NCI-H510A treated with DMSO at 0.1 percent for 48 hours (cell line): ENCODE results near the gene WFDC6.

ENCODE experiments used
- DNase-seq: peaks from one replicate; lab custom pipeline; 2025; lab: John Stamatoyannopoulos, UW

Gene WFDC6

DNA sequence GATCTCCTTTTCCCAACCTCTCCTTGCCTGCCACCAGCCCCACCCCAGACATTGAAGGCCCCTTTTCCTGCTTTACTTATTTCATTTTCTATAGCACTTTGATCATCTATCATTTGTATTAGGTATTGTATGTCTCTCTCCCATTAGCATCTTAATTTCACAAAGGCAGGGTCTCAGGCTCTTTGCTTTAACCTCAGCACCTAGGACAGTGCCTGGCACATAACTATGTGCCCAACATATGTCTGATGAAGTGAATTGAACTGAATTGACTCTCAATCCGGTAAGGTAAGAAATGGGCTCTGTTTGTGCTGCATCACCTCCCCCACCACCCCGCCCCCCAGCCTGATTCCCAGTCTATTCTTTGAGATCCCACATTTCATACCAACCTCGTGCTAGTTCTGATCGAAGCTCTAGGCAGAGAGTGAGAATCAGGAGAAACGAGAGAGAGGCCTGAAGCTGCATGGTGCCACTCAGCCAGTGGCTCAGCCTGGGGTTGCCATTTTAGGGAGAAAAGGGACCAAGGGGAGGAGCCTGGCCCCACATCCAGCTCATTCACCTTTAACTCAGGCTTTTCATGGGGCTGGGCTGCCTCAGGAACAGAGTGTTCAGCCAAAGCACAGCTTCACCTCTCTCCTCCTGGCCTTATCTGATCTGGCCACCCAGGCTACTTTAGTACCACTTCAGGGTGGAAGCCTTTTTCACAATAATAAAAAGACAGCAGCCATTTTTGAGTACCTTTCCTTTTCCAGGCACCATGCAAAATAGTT is 24.0 kb downstream of the WFDC6 start, which contains the start of gene SPINT3:
SPINT3 (minus strand) TSS at position 476 of the 767 bp plus-strand sequence; CDS start at position 462, 14 bp downstream.
- DNase-seq = no peak

DNA sequence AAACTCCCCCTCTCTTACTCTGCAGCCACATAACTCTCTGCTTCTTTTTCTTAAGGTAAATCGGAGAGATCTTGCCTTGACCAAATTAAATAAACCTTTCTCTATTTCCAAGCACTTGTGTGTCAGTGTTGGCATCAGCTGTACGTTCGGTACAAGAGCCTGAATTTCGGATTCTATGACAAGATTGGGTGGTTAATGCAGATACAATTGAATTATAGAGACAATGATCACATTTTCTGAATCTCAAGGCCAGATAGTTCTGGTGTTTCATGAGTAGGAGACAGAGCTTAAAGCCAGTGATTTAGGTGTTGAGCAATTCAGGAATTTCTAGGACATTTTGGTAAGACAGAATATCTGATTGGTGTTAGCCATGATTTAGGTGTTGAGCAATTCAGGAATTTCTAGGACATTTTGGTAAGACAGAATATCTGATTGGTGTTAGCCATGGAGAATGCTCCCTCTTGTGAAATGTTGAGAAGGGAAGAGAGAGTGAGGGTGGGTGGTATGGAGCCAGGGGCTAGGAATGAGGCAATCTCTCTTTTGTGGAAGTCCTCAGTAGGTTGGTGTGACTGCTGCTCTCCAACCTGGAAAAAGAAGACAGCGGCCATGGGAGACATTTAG is 28.9 kb downstream of the WFDC6 start:
- no peak for DNase-seq

DNA sequence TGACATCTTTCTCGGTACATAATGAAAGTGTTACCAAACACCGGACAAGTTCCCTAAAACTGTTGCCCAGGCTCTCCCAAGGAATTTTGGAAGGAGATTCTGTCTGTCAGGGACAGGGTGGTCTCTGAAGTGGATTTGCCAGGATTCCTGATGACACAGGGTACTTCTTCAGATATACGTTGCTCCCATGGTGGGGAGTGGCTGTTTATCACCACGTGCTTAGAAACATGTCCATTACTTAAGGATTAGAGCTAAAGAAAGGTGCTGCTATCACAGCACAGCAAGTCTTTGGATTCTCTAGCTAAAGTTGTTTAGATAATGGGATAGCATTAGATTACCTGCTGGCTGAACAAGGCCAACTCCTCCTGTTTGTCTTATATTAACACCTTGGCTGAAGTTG is 30.2 kb downstream of the WFDC6 start:
- no peak for DNase-seq

DNA sequence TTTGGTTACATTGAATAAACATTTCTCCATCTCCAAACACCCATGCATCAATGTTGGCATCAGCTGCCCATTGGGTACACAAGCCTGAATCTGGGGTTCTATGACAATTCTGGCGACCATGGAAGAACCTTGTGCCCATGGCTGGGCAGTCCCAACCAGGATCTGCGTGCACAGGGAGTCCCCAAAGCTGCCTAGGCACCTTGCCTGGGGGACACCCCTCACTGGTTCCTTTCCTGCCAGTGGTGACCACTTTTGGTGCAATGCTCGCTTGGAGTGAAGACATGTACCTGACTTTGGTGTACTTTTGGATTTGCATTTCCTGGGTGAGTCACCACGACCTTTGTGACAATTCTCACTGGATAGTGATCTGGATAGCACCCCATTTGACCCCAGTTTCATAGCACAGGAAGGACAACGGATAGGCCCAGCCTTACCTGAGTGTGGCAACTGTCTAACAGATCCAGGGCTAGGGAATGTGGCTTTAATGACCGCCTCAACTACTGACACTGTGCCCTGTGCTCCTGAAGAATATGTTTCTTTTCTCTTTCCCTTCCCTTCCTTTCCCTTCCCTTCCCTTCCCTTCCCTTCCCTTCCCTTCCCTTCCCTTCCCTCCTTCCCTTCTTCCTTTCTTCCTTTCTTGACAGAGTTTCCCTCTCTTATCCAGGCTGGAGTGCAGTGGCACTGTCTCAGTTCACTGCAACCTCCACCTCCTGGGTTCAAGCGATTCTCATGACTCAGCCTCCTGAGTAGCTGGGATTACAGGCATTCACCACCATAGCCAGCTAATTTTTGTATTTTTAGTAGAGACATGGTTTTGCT is 31.0 kb downstream of the WFDC6 start:
- DNase-seq = no peak

DNA sequence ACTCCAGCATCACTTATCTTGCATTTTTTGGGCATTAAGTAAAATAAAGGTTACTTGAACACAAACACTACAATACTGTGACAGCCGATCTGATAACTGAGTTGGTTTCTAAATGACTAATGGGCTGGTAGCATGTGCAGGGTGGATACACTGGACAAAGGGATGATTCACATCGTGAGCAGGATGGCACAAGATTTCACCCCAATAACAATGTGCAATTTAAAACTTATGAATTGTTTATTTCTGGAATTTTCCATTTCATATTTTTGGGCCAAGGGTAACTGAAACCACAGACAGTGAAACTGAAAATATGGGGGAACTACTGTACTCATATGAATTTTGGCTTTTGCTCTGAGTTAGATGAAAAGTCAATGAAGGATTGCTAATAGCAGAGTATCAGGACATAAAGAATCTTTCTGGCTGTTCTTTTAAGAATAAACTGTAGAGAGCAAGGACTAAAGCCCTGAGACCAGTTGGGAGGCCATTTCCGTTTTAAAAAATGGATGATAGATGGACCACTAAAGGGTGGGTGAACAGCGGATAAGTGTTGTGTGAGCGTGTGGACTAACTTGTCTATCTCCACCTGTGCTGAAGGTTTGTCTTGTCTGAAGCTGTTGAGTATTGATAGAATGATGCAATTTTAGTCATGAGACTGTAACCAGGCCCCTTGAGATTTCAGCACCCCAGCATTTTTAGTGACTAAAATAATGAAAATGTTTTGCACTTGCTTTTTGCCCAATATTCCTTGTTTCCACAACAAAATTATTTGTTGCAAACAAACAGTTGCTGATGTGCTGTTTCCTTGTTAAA is 32.1 kb downstream of the WFDC6 start:
- DNase-seq = no peak

DNA sequence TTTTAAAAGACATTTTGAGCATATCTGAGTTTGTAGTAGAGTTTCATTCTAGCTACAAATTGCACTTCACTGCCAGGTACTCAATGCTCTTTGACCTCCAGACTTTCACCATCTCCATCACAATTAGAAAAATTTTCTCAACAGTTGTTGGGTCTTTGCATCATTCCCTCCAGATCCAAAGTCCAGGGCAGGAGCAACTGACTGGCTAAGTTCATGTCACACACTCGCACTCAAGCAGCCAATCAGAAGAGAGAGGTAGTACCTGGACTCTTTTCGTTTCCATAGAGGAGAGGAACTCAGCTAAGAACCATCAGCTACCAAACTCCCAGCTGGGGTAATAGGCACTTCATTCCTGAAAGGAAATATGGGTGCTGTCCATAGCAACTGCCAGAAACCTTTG is 32.9 kb downstream of the WFDC6 start:
- DNase-seq = no peak

DNA sequence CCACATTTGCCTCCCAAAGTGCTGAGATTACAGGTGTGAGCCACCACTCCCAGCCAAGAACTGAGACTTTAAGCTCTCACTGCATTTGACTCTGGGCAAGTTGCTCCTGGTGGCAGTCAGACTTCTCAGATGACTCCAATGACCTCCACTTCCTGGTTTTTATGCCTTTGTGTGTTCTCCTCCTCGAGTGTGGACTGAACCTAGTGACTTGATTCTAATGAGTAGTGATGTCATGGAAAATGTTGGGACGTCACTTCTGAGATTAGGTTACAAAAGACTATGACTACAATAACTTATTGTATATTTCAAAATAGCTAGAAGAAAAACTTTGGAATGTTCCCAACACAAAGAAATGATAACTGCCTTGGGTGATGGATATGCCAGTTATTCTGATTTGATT is 35.9 kb downstream of the WFDC6 start:
- DNase-seq = no peak

DNA sequence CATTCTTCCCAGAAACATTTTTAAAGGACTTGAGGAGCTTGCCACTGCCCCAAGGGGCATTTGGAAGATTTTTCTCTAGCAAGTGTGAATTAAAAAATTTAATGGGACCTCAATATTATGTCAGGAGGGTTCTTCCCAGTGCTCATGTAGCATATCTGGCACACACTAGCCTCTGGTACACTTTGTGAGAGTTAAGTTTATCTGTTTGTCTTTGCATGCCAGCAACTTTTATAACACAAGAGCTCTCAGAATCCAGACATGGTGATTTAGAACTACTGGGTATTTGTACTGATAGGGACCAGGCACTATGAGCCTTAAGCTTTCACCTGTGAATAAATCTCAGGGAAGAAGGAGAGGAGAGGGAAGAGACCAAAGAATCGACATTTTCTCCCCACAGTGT is 36.7 kb downstream of the WFDC6 start:
- DNase-seq = no peak

DNA sequence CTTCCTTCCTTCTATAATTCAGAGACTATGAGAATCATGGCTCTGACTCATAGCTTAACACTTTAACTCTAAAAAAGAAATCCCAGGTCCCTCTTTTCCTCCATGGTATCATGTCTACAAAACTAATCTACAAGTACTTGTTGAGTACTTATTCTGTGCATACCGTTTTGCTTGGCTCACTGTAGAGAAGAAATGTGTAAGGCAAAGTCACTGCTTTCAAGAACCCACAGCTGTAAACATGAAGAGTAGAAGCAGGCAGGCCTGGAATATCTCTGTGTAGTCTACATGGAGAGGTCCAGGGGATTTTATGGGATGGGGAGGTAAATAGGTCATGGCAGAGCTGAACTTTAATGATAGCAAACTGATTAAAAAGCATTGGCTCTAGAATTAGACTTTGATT is 37.7 kb downstream of the WFDC6 start:
- DNase-seq = no peak

DNA sequence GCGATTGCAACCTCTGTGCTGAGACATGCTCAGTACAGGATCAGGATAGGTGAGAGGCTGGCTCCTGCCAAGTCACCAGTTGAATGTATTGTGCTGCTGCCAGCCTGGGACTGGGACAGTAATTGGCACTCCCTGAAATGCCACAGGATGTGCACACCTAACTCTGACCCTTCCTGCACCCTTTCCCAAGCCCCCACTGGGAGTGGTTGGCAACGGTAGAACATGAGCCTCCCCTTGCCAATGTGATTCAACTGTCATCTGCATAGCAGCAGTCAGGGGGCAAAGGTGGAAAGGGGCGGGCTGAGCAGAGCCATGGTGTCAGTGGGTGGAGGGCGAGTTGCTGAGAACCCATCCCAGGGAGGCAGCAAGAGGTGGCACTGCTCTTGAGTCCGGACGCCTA is 39.3 kb downstream of the WFDC6 start:
- DNase-seq = no peak

DNA sequence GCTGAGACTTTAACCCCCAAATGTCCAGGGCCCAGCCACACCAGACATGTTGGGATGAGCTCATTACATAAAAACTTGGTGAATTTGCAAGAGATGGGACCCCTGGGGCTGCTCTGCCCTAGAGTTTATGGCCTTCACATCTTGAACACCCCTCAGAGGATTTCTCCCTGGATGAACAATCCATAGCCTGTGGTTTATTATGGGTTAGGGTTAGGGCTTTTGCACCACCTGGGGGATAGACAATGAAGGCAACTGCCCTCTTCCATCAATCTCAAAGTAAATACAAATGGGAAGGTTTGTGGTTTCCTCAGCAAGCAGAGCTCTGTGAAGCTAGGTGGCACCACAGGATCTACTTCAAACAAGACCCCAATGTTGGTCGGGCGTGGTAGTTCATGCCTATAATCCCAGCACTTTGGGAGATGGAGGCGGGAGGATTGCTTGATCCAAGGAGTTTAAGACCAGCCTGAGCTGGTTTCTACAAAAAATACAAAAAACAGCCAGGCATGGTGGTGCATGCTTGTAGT is 41.2 kb downstream of the WFDC6 start:
- DNase-seq = no peak

DNA sequence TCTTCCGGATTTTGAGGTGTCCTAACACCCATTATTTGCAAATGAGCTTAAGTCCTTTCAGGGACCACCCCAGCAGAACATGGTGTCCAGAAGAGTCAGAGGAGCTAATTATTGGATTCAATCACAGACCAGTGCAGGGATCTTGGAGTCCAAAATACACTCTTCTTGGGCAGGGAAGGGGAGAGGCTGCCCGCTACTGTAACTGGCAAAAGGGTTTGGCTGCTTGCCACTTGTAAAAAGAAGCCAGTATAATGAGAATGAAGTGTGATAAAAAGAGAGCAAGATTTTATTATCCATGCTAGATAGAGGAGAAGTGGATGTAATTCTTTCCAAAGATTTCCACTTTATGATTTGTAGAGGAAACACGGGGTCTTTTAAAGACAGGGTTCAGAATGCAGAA is 43.1 kb downstream of the WFDC6 start:
- no peak for DNase-seq

DNA sequence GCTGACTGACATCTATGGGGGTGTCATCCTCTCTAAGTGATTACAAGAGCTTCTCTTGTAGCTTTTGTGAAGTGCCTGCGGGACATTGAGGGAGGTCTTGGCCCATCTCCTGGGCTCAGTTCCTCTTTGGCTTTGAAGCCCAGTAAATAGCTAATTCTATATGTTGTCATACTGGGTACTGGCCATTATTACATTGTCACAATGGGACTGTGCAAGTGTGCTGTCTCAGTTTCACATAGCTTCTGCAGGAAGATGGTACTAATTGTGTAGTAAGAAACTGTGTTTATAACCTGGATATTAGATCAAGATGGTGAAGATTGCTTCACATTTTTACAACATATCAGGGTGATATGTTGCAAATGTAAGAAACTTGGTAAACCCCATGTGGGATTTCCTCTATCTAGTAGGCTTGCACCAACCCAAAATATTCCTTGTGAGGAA is 43.8 kb downstream of the WFDC6 start:
- DNase-seq = no peak

DNA sequence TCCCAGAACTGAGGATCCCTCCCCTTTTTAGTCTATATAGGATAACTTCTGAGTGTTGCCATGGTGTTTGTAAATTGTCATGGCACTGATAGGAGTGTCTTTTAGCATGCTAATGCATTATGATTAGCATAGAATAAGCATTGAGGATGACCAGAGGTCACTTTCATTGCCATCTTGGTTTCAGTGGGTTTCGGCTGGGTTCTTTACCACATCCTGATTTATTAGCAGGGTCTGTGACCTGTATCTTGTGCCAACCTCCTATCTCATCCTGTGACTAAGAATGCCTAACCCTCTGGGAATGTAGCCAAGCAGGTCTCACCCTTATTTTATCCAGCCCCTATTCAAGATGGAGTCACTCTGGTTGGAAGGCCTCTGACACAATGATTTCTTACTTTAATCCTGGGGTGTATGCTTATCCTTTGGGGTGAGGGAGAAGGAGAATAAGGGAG is 50.2 kb downstream of the WFDC6 start:
- DNase-seq = no peak

DNA sequence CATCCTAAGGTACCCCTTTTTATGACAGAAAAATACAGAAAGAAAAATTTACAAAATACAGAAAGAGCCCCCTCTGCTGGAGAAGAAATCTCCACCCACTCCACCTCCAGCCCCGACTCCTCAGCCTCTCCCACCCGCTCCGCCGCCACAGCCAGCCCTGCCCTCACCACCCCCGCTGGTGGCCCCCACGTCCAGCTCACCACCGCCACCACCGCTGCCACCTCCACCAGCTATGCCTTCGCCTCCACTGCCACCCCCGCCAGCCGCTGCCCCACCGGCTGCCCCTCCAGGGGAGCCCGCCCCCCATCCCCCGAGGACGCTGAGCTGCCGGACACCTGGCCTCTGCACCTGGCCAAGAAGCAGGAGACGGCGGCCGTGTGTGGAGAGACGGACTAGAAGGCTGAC is 52.0 kb downstream of the WFDC6 start:
- no peak for DNase-seq

DNA sequence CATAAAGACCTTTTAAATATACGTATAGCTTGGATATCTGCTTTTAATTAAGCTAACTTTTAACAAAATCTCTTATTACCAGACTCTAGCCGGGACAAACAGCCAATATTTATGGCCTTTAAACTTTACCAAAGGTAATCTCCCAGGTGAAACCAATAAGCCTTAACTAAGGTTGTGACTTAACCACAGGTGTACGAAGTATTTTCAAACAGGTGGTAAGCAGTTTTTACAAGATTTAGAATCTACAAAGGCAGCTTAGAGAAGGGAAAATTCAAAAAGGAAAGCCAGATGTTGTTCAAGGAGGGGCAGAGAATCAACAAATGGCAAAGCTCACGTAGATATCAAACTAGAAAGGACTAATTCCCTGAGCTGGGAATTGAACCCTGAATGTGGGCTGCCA is 53.9 kb downstream of the WFDC6 start:
- no peak for DNase-seq

DNA sequence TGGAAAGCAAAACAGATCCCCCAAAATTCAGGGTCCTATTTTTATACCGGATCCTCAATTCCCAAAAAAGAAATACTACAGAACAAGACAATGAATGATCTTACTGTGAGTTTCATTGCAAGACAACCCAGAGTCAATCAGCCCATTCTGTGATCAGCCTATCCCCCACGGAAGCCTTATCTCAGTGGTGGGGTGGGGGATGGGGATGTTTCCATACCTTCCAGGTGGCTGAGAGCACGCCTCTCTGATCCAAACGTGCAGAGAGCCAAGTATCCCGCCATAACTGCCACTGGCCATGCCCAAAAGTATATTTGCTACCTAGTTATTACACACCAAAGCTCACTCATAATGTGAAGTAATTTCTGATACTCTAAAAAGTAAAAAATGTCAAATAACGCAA is 54.6 kb downstream of the WFDC6 start:
- no peak for DNase-seq
